Smooth muscle cell of the brain vasculature (primary cell): ENCODE data around the gene SPG11.

Experiments
- DNase-seq: peaks from one replicate; pipeline ENCODE4 v3.0.0-alpha.2; 2012; ENCODE audit warnings: low read depth, low spot score

Gene SPG11

GRCh38 chr15:44519537-44519936 lies 143.9 kb downstream of the SPG11 start:
- no peak for DNase-seq

- DNase-seq: no peak
These were observed 147.0 kb downstream of the SPG11 start for GRCh38 chr15:44516436-44516835.
